GM20000 (cell line): ENCODE results near the gene ESYT1.

ENCODE experiments used
- DNase-seq: peaks from one replicate; pipeline ENCODE4 v3.0.0; 2012; ENCODE audit warnings: low spot score
- CTCF ChIP-seq: IDR thresholded peaks from 2 replicates; pipeline ENCODE4 v1.5.1; 2012; ENCODE audit warnings: mild to moderate bottlenecking, control low read depth; ENCODE audit errors: extremely low read depth, missing control alignments

ESYT1 gene

GRCh38 chr12:56129942-56130495, 2.0 kb downstream of the ESYT1 start:
- no peak for TF ChIP-seq CTCF
- DNase-seq = no peak

- no peak for TF ChIP-seq CTCF
- DNase-seq = no peak
These were observed 2.8 kb downstream of the ESYT1 start for GRCh38 chr12:56130876-56131275.

GRCh38 chr12:56134897-56135296, 6.8 kb downstream of the ESYT1 start:
- no peak for DNase-seq
- no peak for TF ChIP-seq CTCF

- no peak for TF ChIP-seq CTCF
- DNase-seq = no peak
These were observed 9.9 kb downstream of the ESYT1 start for GRCh38 chr12:56137853-56138571.

GRCh38 chr12:56141946-56142784, 14.1 kb downstream of the ESYT1 start:
- no peak for DNase-seq
- TF ChIP-seq CTCF = no peak

GRCh38 chr12:56143217-56143616, 15.2 kb downstream of the ESYT1 start:
- DNase-seq = no peak

More at GRCh38 chr12:56143217-56143616, 15.2 kb downstream of the ESYT1 start:
- TF ChIP-seq CTCF = no peak
